GOT3 (cell line): ENCODE data around the gene KCNH1.
"Not testable (repeated sequence)": the region's sequence is repeated elsewhere in the genome, so short reads cannot be mapped to it uniquely, and the experiment has no call there.

Experiments
- DNase-seq: peaks from one replicate; lab custom pipeline; 2025; ENCODE audit warnings: mixed read lengths; lab: John Stamatoyannopoulos, UW

Gene KCNH1

DNA sequence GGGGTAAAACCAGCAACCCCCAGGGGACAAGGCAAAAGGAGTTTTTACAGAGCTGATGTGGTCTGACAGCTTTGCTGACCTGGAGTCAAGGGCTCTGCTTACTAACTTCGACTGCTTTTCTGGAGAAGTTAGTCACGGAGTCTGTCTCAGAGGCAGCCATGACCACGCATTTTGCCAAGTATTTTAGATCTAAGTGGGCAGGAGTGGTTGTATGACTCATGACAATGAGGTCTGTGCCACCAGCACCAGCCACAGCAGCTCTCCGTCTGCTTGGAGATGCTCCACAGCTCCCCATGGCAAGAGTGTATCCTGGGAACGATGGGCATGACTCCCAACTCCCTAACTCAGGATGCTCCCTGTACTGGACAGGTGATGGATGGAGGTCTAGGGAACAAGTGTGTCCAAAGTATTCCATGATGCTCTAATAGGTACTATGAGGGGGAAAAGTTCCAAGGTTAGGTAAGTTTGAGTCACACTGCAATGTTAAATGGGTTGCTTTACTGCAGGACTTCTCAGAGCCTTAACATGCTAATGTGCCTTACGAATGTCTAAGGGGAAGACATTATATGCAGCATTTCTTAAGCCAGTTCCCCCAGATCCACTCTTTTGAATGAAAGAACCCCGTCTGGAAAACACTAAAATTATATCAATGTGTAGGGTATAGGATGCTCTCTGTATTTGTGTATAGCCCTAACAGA is 446.2 kb downstream of the KCNH1 start:
- DNase-seq: no peak

- no peak for DNase-seq
Measured at GRCh38 chr1:210686841-210687240, 447.1 kb downstream of the KCNH1 start.

DNA sequence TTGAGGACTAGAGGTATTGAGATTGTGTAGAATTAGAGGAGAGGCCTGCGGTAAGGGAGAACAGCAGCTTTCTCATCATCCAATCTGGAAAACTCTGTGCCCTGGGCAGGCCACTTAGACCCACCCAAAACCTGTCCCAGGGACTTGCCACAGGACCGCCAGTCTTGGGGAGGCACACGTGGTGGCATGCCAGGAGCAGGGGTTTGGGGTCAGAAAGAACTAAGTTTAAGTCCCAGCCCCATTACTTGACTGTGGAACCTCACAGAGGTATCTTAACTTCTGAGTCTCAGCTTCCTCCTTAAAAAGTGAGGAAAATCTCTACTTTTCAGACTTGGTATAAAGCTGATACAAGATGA is 448.7 kb downstream of the KCNH1 start:
- DNase-seq: no peak

GRCh38 chr1:210684466-210685294 is 449.3 kb downstream of the KCNH1 start:
- no peak for DNase-seq

- no peak for DNase-seq
Measured at GRCh38 chr1:210683403-210684047, 450.4 kb downstream of the KCNH1 start.

DNA sequence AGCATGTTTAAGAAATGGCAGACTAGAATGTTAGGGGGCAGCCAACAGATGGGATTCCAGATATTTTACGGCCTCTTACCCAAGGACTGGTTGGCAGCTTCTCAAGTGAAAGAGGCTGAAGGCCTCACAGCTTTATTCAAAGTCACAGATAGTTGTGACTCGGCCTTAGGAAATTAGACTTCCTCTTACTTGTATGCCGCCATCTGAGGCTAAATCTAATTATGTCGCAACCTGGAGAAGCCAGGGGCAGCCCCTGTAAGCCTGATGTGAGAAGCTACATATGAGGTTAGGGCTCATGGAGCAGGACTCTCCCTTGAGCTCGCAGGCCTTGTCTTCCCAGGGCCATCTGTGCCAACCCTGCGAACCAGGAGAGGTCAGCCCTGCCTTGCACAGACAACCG is 452.8 kb downstream of the KCNH1 start:
- DNase-seq: no peak

DNA sequence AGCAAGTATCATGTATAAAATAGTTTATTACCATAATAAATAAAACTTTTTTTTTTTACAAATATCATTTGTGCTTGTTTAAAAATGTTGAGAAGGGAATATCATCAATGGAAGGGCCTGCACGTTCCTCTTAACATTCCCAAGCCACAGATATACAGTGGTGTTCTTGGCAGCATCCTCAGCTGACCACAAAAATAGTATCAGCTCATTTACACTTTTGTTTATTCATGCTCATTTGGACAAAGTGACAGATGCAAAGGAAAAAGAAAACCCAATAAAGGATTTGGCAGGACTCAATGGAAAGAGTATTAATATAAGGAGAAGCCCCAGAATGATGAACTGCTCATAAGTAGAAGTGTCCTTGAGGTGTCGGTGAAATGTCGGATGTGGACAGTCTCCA is 455.6 kb downstream of the KCNH1 start:
- no peak for DNase-seq

DNA sequence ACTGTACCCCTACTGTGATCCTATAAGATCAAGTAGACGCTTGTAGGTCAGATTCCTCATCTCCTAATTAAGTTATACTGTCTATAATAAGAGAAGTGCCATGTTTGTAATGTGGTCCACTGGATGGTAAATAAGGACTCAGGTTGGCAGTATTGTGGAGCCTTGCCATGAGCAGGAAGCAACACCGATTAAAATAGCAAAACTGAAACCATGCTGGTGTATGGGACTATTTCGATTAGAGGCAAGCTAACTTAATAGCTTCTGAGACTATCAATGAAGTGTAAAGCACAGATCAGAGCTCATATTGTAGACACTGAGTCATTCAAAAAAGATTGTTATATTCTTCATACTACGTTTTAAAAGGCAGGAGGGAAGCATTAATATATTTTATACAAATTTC is 456.4 kb downstream of the KCNH1 start:
- no peak for DNase-seq

GRCh38 chr1:210676539-210676938 is 457.4 kb downstream of the KCNH1 start:
- no peak for DNase-seq

DNA sequence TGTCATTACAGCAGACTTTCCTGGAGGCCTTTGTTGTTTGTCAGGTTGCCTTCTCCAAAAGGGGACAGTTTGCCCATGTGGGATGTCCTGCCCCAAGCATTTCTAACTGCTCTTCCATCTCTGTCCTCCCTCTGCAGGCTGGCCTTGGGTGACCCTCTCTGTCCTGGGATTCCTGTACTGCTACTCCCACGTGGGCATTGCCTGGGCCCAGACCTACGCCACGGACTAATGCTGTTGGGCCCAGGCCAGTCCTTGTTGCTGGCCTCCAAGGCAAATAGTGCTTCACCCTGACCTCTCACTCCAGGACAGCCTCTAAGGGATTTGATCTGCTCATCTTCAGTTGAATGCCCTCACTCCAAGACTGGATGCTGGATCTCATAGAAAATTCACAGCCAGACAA is 459.8 kb downstream of the KCNH1 start:
- no peak for DNase-seq

DNA sequence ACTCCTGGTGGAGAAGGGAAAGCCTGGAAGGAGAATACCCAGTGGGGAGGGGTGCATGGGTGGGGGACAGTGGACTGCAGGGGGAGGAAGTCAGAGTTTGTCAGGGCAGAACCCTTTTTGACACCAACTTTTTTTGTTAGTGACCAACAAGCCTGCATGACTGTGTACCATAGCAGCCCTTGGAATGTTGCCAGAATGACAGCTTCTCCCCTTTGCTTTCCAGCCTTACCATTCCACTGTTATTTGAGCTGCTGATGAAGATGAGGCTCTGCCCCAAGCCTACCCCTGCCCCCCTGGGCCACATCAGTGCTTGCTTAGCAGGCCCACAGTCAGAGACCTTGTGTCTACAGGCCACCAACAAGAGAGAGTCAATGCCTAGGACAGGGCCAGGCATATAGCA is 464.0 kb downstream of the KCNH1 start:
- DNase-seq: no peak

- no peak for DNase-seq
Measured at GRCh38 chr1:210663730-210664573, 470.0 kb downstream of the KCNH1 start.

DNA sequence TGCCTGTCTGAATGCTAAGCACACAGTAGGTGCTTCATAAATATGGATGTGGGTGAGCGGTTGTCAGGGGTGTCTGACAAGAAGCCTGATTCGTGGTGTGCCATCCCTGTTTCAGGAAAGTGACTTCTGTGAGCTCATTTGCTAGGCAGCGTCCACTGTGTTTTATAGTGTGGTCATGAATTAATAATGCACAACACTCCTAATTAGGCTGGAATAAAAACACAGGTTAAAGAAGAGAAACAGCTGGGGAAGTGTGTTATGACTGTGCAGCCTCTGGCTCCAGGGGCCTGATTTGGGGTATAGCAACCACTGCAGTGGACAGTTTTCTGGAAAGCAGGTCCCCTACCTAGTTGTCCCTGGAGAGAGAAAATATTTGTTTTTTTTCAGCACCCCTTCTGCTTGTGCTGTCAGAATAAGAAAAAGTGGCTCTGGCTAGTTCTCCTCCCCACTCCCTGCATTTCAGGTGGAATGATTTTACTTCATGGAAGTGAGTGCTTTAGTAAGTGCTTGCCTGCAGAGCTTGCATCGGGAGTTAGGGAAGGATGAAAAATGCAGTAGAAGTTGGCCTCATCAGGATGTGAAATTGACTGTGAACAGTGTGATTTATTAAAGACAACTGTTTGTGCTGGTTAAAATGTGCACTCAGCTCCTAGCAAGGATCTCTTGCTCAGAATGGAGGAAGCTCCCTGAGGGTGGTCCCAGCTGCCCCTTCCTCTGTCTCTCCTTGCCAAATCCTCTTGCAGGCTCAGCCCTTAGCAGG is 471.5 kb downstream of the KCNH1 start:
- DNase-seq: no peak

DNA sequence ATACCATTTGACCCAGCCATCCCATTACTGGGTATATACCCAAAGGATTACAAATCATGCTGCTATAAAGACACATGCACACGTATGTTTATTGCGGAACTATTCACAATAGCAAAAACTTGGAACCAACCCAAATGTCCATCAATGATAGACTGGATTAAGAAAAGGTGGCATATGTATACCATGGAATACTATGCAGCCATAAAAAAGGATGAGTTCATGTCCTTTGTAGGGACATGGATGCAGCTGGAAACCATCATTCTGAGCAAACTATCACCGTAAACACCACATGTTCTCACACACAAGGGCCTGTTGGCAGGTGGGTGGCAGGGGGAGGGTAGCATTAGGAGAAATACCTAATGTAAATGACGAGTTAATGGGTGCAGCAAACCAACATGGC is 472.4 kb downstream of the KCNH1 start:
- DNase-seq: not testable (repeated sequence)

GRCh38 chr1:210657806-210658205 is 476.1 kb downstream of the KCNH1 start:
- DNase-seq: no peak

DNA sequence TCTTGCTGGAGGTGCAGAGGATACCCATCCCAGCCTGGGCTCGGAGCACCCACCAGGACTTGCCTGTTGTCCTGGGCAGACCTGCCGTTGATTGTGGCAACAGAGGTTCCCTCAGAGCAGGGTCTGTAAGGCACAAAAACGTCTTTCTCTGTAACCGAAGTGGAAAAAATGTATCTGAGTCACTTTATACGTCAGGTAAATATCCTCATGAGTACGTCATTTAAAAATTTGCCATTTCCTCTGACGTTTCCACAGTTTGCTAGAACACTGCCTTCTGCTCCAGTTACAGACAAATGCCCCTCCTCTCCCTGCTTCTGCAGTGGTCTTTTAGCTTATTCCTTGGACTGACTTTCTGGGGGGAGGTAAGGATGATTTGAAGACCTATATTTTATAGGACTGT is 478.4 kb downstream of the KCNH1 start:
- no peak for DNase-seq

GRCh38 chr1:210654176-210654981 is 479.6 kb downstream of the KCNH1 start:
- DNase-seq: no peak

- DNase-seq: no peak
Measured at GRCh38 chr1:210653771-210654170, 480.2 kb downstream of the KCNH1 start.

DNA sequence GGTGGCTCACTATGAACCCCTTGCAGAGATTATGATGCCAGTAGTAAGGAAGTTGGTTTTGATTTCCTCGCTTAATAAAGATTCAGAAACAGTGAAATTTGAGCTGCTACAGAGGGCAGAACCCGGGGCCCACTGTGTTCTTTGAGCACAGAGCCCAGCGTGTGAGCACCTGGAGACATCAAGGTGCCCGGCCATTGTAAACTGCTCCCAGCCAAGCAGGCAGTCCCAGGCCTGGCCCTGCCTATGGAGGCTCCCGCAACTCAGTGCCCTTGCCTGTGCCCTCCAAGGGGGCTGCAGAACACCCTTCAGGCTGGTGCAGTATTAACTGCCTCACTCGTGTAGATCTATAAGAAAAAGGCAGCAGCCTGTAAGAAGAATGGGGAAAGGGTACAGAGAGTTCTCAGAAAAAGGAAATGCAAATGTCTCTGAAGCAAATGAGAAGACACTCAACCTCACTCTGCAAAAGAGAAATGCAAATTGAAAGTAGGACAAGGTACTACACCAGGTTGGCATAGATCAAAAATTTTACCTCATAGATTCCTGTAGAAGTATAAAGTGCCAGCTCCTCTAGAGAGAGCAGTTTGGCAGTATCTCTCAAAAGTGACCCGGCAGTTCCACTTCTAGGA is 481.5 kb downstream of the KCNH1 start:
- DNase-seq: no peak

DNA sequence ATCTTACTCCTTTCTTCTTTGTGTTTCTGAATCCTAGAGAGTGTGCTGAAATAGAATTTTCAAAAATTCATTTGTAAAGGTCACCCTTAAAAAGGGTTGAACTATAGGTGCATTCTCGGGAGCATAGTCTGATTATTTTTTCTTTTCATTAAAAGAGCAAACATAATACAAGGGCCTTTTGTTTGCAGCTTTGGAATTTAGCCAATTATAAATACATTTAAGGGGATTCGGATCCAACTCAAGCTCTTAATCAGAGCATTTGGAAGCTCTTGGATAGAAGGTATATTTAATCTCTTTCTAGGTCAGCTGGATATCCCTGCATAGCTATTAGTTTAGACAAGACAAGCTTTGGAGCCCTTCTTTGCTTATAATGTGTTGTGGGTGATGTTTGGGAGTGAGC is 483.5 kb downstream of the KCNH1 start:
- DNase-seq: no peak
